B cell (primary cell): ENCODE results near the gene SIRT7. TPM values are rescaled to one million over a fixed set of nuclear protein-coding genes. Genes with fewer than 3 reads are reported as not detected.

ENCODE experiments used
- ATAC-seq: fragments of 200-7000 bp; cut with Tn5 transposase; one replicate; pipeline ENCODE4 v1.10.0; 2021; ENCODE audit warnings: low read depth, mild to moderate bottlenecking, moderate number of reproducible peaks, moderate library complexity
- CTCF ChIA-PET: fragments of 350-600 bp; sonication (Branson Sonifier 250); formaldehyde crosslinking; loops from one replicate; lab custom pipeline; 2021; ENCODE audit warnings: antibody characterized with exemption, inconsistent platforms; lab: Charles Lee
- POLR2A ChIA-PET: fragments of 350-600 bp; sonication (Branson Sonifier 250); formaldehyde crosslinking; loops from one replicate; lab custom pipeline; 2021; ENCODE audit warnings: antibody characterized with exemption; lab: Charles Lee
- DNase-seq: peaks from one replicate; pipeline ENCODE4 v3.0.0; 2013
- H2AFZ ChIP-seq: 2 replicates; pipeline ENCODE4 v1.6.1; 2012; ENCODE audit warnings: mild to moderate bottlenecking, low read depth, low read length; ENCODE audit not compliant: insufficient read depth, poor library complexity, severe bottlenecking
- H3K27ac ChIP-seq, 2 donors: 1 replicate in 1 of 2; 2 replicates in 1 of 2; pipeline ENCODE4 v1.5.1; 2012 to 2013; ENCODE audit warnings: low read length in 2 of 2, mild to moderate bottlenecking in 2 of 2, moderate library complexity in 1 of 2
- H3K27me3 ChIP-seq, 4 experiments: fragments of 200-600 bp in 1 of 4; sonication (generic) in 1 of 4; replicated peaks in 1 of 4; 1 replicate in 2 of 4; 2 replicates in 2 of 4; pipeline versions ENCODE4 v1.6.1 to v1.7.0; 2013 to 2016; ENCODE audit warnings: low read length in 3 of 4, mild to moderate bottlenecking in 2 of 4, mixed read lengths in 1 of 4, moderate library complexity in 1 of 4; ENCODE audit not compliant: insufficient read depth in 4 of 4, control insufficient read depth in 3 of 4; ENCODE audit errors: control extremely low read depth in 1 of 4
- H3K36me3 ChIP-seq, 2 experiments: replicated peaks in 1 of 2; 1 replicate in 1 of 2; 2 replicates in 1 of 2; pipeline versions ENCODE4 v1.6.1 to v1.7.1; 2013; ENCODE audit warnings: low read length in 1 of 2; ENCODE audit not compliant: insufficient read depth in 2 of 2, control insufficient read depth in 1 of 2; ENCODE audit errors: control extremely low read depth in 1 of 2, extremely low read depth in 1 of 2
- H3K4me1 ChIP-seq, 2 donors: fragments of 200-600 bp in 1 of 2; sonication (generic) in 1 of 2; 1 replicate in 1 of 2; 2 replicates in 1 of 2; pipeline versions ENCODE4 v1.5.1 to v1.6.1; 2013 to 2017; ENCODE audit warnings: low read length in 2 of 2; ENCODE audit not compliant: control insufficient read depth in 2 of 2, insufficient read depth in 2 of 2
- H3K4me2 ChIP-seq: replicated peaks from 2 replicates; pipeline ENCODE3; 2012; ENCODE audit warnings: mild to moderate bottlenecking, low read depth, low read length; ENCODE audit not compliant: poor library complexity, severe bottlenecking
- H3K4me3 ChIP-seq, 5 experiments: fragments of 200-600 bp in 1 of 5; sonication (generic) in 1 of 5; 1 replicate in 3 of 5; 2 replicates in 2 of 5; pipeline versions ENCODE4 v1.5.1 to v1.7.0; 2011 to 2016; ENCODE audit warnings: low read length in 4 of 5, mild to moderate bottlenecking in 4 of 5, low read depth in 2 of 5, control low read depth in 1 of 5, moderate library complexity in 1 of 5; ENCODE audit not compliant: insufficient read depth in 1 of 5; ENCODE audit errors: control extremely low read depth in 1 of 5, extremely low read depth in 1 of 5
- H3K79me2 ChIP-seq: fragments of 200-600 bp; sonication (generic); one replicate; pipeline ENCODE4 v1.6.0; 2016; ENCODE audit warnings: low read length; ENCODE audit not compliant: control insufficient read depth, insufficient read depth
- H3K9ac ChIP-seq: fragments of 200-600 bp; sonication (generic); 2 replicates; pipeline ENCODE4 v1.6.1; 2017; ENCODE audit warnings: mild to moderate bottlenecking, low read length, moderate library complexity
- H3K9me3 ChIP-seq, 3 donors: one replicate each; pipeline versions ENCODE4 v1.6.1 to v1.7.1; 2013; ENCODE audit warnings: low read length in 2 of 3; ENCODE audit not compliant: control insufficient read depth in 2 of 3, insufficient read depth in 1 of 3; ENCODE audit errors: control extremely low read depth in 1 of 3
- H4K20me1 ChIP-seq: 2 replicates; pipeline ENCODE4 v1.6.0; 2012; ENCODE audit warnings: mild to moderate bottlenecking, low read length; ENCODE audit not compliant: insufficient read depth, control insufficient read depth, poor library complexity, severe bottlenecking
- H3K27ac Mint-ChIP-seq: one replicate; pipeline ENCODE4 v1.8.0; 2021; ENCODE audit warnings: mixed read lengths
- H3K27me3 Mint-ChIP-seq: one replicate; pipeline ENCODE4 v1.8.0; 2021; ENCODE audit warnings: mixed read lengths
- H3K4me1 Mint-ChIP-seq: one replicate; pipeline ENCODE4 v1.8.0; 2021; ENCODE audit warnings: mixed read lengths
- H3K4me3 Mint-ChIP-seq: one replicate; pipeline ENCODE4 v1.8.0; 2021; ENCODE audit warnings: mixed read lengths
- H3K9me3 Mint-ChIP-seq: one replicate; pipeline ENCODE4 v1.8.0; 2022; ENCODE audit warnings: mixed read lengths; ENCODE audit not compliant: insufficient read depth
- CTCF ChIP-seq: fragments of 200-600 bp; IDR thresholded peaks from one replicate; pipeline ENCODE4 v1.8.0; 2022; ENCODE audit warnings: antibody characterized with exemption, mild to moderate bottlenecking
- EZH2 ChIP-seq: IDR thresholded peaks from 2 replicates; pipeline ENCODE4 v1.6.1; 2012; ENCODE audit warnings: borderline replicate concordance, low read depth, mild to moderate bottlenecking, moderate library complexity, low read length; ENCODE audit not compliant: insufficient read depth, poor library complexity, severe bottlenecking
- WGBS: methylation state at CpG from one replicate; pipeline ENCODE4 v1.1.5; 2013; ENCODE audit warnings: missing lambda C conversion rate; ENCODE audit not compliant: insufficient coverage; 5-methylcytosine and 5-hydroxymethylcytosine counted together
- intact Hi-C: fragments of 100-400 bp; cut with micrococcal nuclease; formaldehyde crosslinking; loops from one replicate; pipeline ENCODE4 v1.10.0; 2022
- polyA plus RNA-seq: library from polyadenylated mRNA; depleted of rRNA; stranded (reverse); fragments of >200 nt; gene quantifications from 2 replicates; pipeline ENCODE4 v1.2.3, GENCODE V29; 2012
- total RNA-seq, 2 donors: library from RNA; stranded (reverse); fragments of 120-200 nt in 1 of 2; gene quantifications; 1 replicate in 1 of 2; 2 replicates in 1 of 2; pipeline versions ENCODE4 v1.2.3 to v1.2.4, GENCODE V29; 2013 to 2022

SIRT7 gene
- total and polyA plus RNA-seq, 2 donors (not counting 1 experiment from before 2014, with no cell fraction given): 77.2 to 82.7 TPM

- Mint-ChIP-seq H3K9me3 (no peaks in the 10 kb centered on the region), H3K4me1 (peaks cover 1% of the 10 kb centered on the region), H3K27ac (no peak overlapping the region), H3K4me3 (no peak overlapping the region), H3K27me3 (peaks cover 18% of the 10 kb centered on the region)
- no peak overlapping the region for H3K4me3 ChIP-seq
- H3K9ac ChIP-seq: no peak overlapping the region
- ChIA-PET CTCF (interaction anchor here (0.6 to 1.3 kb wide), 3 partner anchors 11 to 316 kb away, joined by 3 to 4 read pairs (median 4); no protein-coding TSS in a partner anchor), POLR2A (no interaction called here)
- DNase-seq: no peak
- peaks cover 0 to 10% (median 0%) of the 10 kb centered on the region in 3 donors for H3K9me3 ChIP-seq
- WGBS: over 99% methylated on average over 18 of the region's 26 CpGs
- no peak overlapping the region for H3K4me2 ChIP-seq
- no peak overlapping the region for H3K27ac ChIP-seq
- TF ChIP-seq CTCF (no peak), EZH2 (no peak)
- intact Hi-C loops: no loop called here
- H3K4me1 ChIP-seq: peaks cover 10 to 11% of the 10 kb centered on the region in 2 donors
- ATAC-seq: no peak
- no peaks in the 10 kb centered on the region for H4K20me1 ChIP-seq
- no peaks in the 10 kb centered on the region for H3K36me3 ChIP-seq
- H2AFZ ChIP-seq: no peak overlapping the region
- no peaks in the 10 kb centered on the region for H3K79me2 ChIP-seq
- peaks cover 0 to 48% (median 22%) of the 10 kb centered on the region in 4 experiments for H3K27me3 ChIP-seq
Measured at GRCh38 chr17:81955058-81955681, 37.2 kb upstream of the SIRT7 start.
